RWPE2 (cell line): ENCODE data around the gene TUBA3E.
"Not testable (repeated sequence)": the region's sequence is repeated elsewhere in the genome, so short reads cannot be mapped to it uniquely, and the experiment has no call there.

Experiments
- ATAC-seq: fragments of 200-7000 bp; cut with Tn5 transposase; 3 replicates; pipeline ENCODE4 v1.9.1; 2021; ENCODE audit warnings: low read depth
- DNase-seq: peaks from one replicate; pipeline ENCODE4 v3.0.0-alpha.2; 2020; ENCODE audit warnings: low spot score
- H3K27ac ChIP-seq: fragments of 450-650 bp; 2 replicates; pipeline ENCODE4 v1.5.1; 2017; ENCODE audit warnings: mild to moderate bottlenecking; ENCODE audit not compliant: poor library complexity, severe bottlenecking
- H3K27me3 ChIP-seq: fragments of 250-450 bp; sonication (Bioruptor Pico); 2 replicates; pipeline ENCODE4 v1.5.1; 2021; ENCODE audit warnings: mild to moderate bottlenecking, moderate library complexity; ENCODE audit not compliant: insufficient read depth, poor library complexity, severe bottlenecking
- H3K36me3 ChIP-seq: fragments of 250-450 bp; sonication (Bioruptor Pico); 2 replicates; pipeline ENCODE4 v1.5.1; 2020; ENCODE audit warnings: low read depth, mild to moderate bottlenecking, moderate library complexity
- H3K4me1 ChIP-seq: fragments of 250-450 bp; sonication (Bioruptor Pico); 2 replicates; pipeline ENCODE4 v1.5.1; 2021; ENCODE audit warnings: mild to moderate bottlenecking, moderate library complexity; ENCODE audit not compliant: insufficient read depth, poor library complexity, severe bottlenecking
- H3K4me3 ChIP-seq: fragments of 250-450 bp; sonication (Bioruptor Pico); 2 replicates; pipeline ENCODE4 v1.5.1; 2021; ENCODE audit warnings: mild to moderate bottlenecking, moderate library complexity; ENCODE audit not compliant: severe bottlenecking
- H3K9me3 ChIP-seq: fragments of 250-450 bp; sonication (Bioruptor Pico); 2 replicates; pipeline ENCODE4 v1.5.1; 2021; ENCODE audit warnings: mild to moderate bottlenecking, moderate library complexity; ENCODE audit not compliant: severe bottlenecking
- CTCF ChIP-seq: fragments of 450-650 bp; IDR thresholded peaks from one replicate; pipeline ENCODE4 v1.5.1; 2017; ENCODE audit warnings: mild to moderate bottlenecking, moderate library complexity; ENCODE audit not compliant: poor library complexity, severe bottlenecking

Gene TUBA3E

GRCh38 chr2:130198343-130198742 is at the start of gene TUBA3E:
Gene TUBA3E, minus strand, starts transcription at chr2:130198439. Its CDS starts 79 bp downstream, at chr2:130198360.
- no peak within 1 kb of the TSS for H3K27ac ChIP-seq
- ATAC-seq (no peak), DNase-seq (no peak)
- no peaks in the 10 kb centered on the region for H3K4me1 ChIP-seq
- H3K27me3 ChIP-seq = no peaks in the 10 kb centered on the region
- H3K36me3 ChIP-seq = no peaks in the 10 kb centered on the region
- no peaks in the 10 kb centered on the region for H3K9me3 ChIP-seq
- no peak for TF ChIP-seq CTCF
- no peak within 1 kb of the TSS for H3K4me3 ChIP-seq

GRCh38 chr2:130246430-130246829 is 48.2 kb upstream of the TUBA3E start:
- TF ChIP-seq CTCF = no peak
- DNase-seq = no peak
- H3K4me3 ChIP-seq = no peak overlapping the region
- no peak overlapping the region for H3K27ac ChIP-seq
- no peak for ATAC-seq
- H3K4me1 ChIP-seq = no peaks in the 10 kb centered on the region
- H3K27me3 ChIP-seq = no peaks in the 10 kb centered on the region
- no peaks in the 10 kb centered on the region for H3K9me3 ChIP-seq
- no peaks in the 10 kb centered on the region for H3K36me3 ChIP-seq

GRCh38 chr2:130245976-130246375 is 47.7 kb upstream of the TUBA3E start:
- H3K9me3 ChIP-seq = no peaks in the 10 kb centered on the region
- no peaks in the 10 kb centered on the region for H3K4me1 ChIP-seq
- no peak overlapping the region for H3K27ac ChIP-seq
- ATAC-seq (no peak), DNase-seq (no peak)
- no peak overlapping the region for H3K4me3 ChIP-seq
- no peak for TF ChIP-seq CTCF
- H3K36me3 ChIP-seq = no peaks in the 10 kb centered on the region
- no peaks in the 10 kb centered on the region for H3K27me3 ChIP-seq

- no peaks in the 10 kb centered on the region for H3K9me3 ChIP-seq
- TF ChIP-seq CTCF = no peak
- ATAC-seq (no peak), DNase-seq (no peak)
- no peaks in the 10 kb centered on the region for H3K4me1 ChIP-seq
- H3K4me3 ChIP-seq = no peak overlapping the region
- H3K27ac ChIP-seq = no peak overlapping the region
- no peaks in the 10 kb centered on the region for H3K27me3 ChIP-seq
- H3K36me3 ChIP-seq = no peaks in the 10 kb centered on the region
These were observed 45.1 kb upstream of the TUBA3E start for GRCh38 chr2:130243359-130243758.

GRCh38 chr2:130241041-130241707 is 42.9 kb upstream of the TUBA3E start:
- H3K4me1 ChIP-seq = no peaks in the 10 kb centered on the region
- peak; percentile 99 for ATAC-seq
- no peak for DNase-seq
- H3K9me3 ChIP-seq = no peaks in the 10 kb centered on the region
- no peak overlapping the region for H3K4me3 ChIP-seq
- H3K27ac ChIP-seq = peak overlapping the region; percentile 55
- no peaks in the 10 kb centered on the region for H3K36me3 ChIP-seq
- no peak for TF ChIP-seq CTCF
- H3K27me3 ChIP-seq = no peaks in the 10 kb centered on the region

GRCh38 chr2:130239581-130239980 is 41.3 kb upstream of the TUBA3E start:
- not testable (repeated sequence) for H3K4me3 ChIP-seq, H3K36me3 ChIP-seq, H3K9me3 ChIP-seq, H3K27me3 ChIP-seq, DNase-seq, H3K4me1 ChIP-seq, H3K27ac ChIP-seq, ATAC-seq

GRCh38 chr2:130233066-130233465 is 34.8 kb upstream of the TUBA3E start:
- ATAC-seq, H3K4me3 ChIP-seq, H3K4me1 ChIP-seq, H3K9me3 ChIP-seq, H3K36me3 ChIP-seq, H3K27ac ChIP-seq, DNase-seq, H3K27me3 ChIP-seq: not testable (repeated sequence)
